NB4 (cell line): ENCODE results near the gene TMEM192.
"Not testable (repeated sequence)": the region's sequence is repeated elsewhere in the genome, so short reads cannot be mapped to it uniquely, and the experiment has no call there.

ENCODE experiments used
- DNase-seq: peaks from one replicate; pipeline ENCODE4 v3.0.0; 2010; ENCODE audit warnings: low read depth
- H3K4me3 ChIP-seq: one replicate; pipeline ENCODE4 v1.5.1; 2011; ENCODE audit warnings: mild to moderate bottlenecking, low read depth, low read length, moderate library complexity
- CTCF ChIP-seq: IDR thresholded peaks from one replicate; pipeline ENCODE4 v1.5.1; 2012; ENCODE audit warnings: low read depth, low read length
- MAX ChIP-seq: IDR thresholded peaks from 2 replicates; pipeline ENCODE4 v1.6.1; 2011; ENCODE audit warnings: low read depth, low read length
- MYC ChIP-seq: IDR thresholded peaks from 2 replicates; pipeline ENCODE4 v1.6.1; 2011; ENCODE audit warnings: low read depth, low read length
- POLR2A ChIP-seq: IDR thresholded peaks from 2 replicates; pipeline ENCODE4 v1.6.1; 2011; ENCODE audit warnings: mild to moderate bottlenecking; ENCODE audit not compliant: insufficient read length; ENCODE audit errors: extremely low read depth

The TMEM192 gene

GRCh38 chr4:165048170-165048569 lies 64.5 kb downstream of the TMEM192 start:
- DNase-seq, result no peak
- no peak for TF ChIP-seq MAX
- TF ChIP-seq MYC, result no peak
- H3K4me3 ChIP-seq, result no peak overlapping the region

- no peak within 1 kb of the TSS for H3K4me3 ChIP-seq
- TF ChIP-seq POLR2A (no peak), MYC (no peak), CTCF (no peak), MAX (no peak)
- no peak for DNase-seq
These were observed 81.0 kb downstream of the TMEM192 start, which contains the start of gene TRIM60 for GRCh38 chr4:165031436-165032211. TSS of gene TRIM60 (plus strand) at chr4:165031999. CDS start at chr4:165040073, 8,074 bp downstream.

GRCh38 chr4:165027762-165028402 lies 84.8 kb downstream of the TMEM192 start:
- no peak overlapping the region for H3K4me3 ChIP-seq
- no peak for DNase-seq
- TF ChIP-seq CTCF (no peak), MAX (no peak), MYC (no peak), POLR2A (no peak)

- not testable (repeated sequence) for DNase-seq
These were observed 86.9 kb downstream of the TMEM192 start for GRCh38 chr4:165025782-165026181.

More at GRCh38 chr4:165025782-165026181, 86.9 kb downstream of the TMEM192 start:
- not testable (repeated sequence) for H3K4me3 ChIP-seq
